Lung (tissue), 12 donors: Measurements from ENCODE around the gene MAMDC4. TPM values are rescaled to one million over a fixed set of nuclear protein-coding genes. Genes with fewer than 3 reads are reported as not detected.

Experiments used
- ATAC-seq: fragments of 200-7000 bp; cut with Tn5 transposase; one replicate; pipeline ENCODE4 v1.9.1; 2020; ENCODE audit warnings: moderate number of reproducible peaks; ENCODE audit not compliant: insufficient read depth, low FRiP score
- DNase-seq, 3 donors: peaks; one replicate each; pipeline ENCODE4 v3.0.0-alpha.2; 2013 to 2017
- H3K27ac ChIP-seq, 2 donors: one replicate each; pipeline ENCODE4 v1.5.1; 2013; ENCODE audit warnings: mild to moderate bottlenecking in 2 of 2, moderate library complexity in 2 of 2, control low read depth in 1 of 2, inconsistent platforms in 1 of 2, low read depth in 1 of 2, low read length in 1 of 2
- H3K27me3 ChIP-seq, 3 donors: one replicate each; pipeline ENCODE4 v1.5.1; 2013; ENCODE audit warnings: low read length in 2 of 3; ENCODE audit not compliant: control insufficient read depth in 3 of 3, insufficient read depth in 3 of 3
- H3K36me3 ChIP-seq, 4 donors: one replicate each; pipeline ENCODE4 v1.5.1; 2013; ENCODE audit warnings: low read length in 4 of 4, mild to moderate bottlenecking in 1 of 4, moderate library complexity in 1 of 4; ENCODE audit not compliant: control insufficient read depth in 4 of 4, insufficient read depth in 4 of 4
- H3K4me1 ChIP-seq, 5 donors: one replicate each; pipeline ENCODE4 v1.5.1; 2013; ENCODE audit warnings: low read length in 5 of 5, mild to moderate bottlenecking in 2 of 5, moderate library complexity in 1 of 5; ENCODE audit not compliant: control insufficient read depth in 5 of 5, insufficient read depth in 5 of 5
- H3K4me3 ChIP-seq: one replicate; pipeline ENCODE4 v1.5.1; 2013; ENCODE audit warnings: mild to moderate bottlenecking, control low read depth, moderate library complexity
- H3K9ac ChIP-seq, 2 donors: one replicate each; pipeline ENCODE4 v1.5.1; 2013; ENCODE audit warnings: low read length in 2 of 2, control low read depth in 1 of 2; ENCODE audit not compliant: insufficient read depth in 1 of 2
- H3K9me3 ChIP-seq, 4 donors: one replicate each; pipeline ENCODE4 v1.5.1; 2013; ENCODE audit warnings: low read length in 3 of 4, mild to moderate bottlenecking in 1 of 4, moderate library complexity in 1 of 4; ENCODE audit not compliant: control insufficient read depth in 4 of 4, insufficient read depth in 3 of 4
- CTCF ChIP-seq: IDR thresholded peaks from 2 replicates; pipeline ENCODE4 v1.5.1; 2012; ENCODE audit warnings: mild to moderate bottlenecking; ENCODE audit errors: control extremely low read depth, extremely low read depth
- WGBS, 2 donors: extraction: QIAGEN DNeasy Blood & Tissue Kit; methylation state at CpG; one replicate each; pipeline ENCODE4 v1.1.7; 2013; 5-methylcytosine and 5-hydroxymethylcytosine counted together
- polyA plus RNA-seq, 2 donors: library from polyadenylated mRNA; stranded (reverse); fragments of 200-250 nt; gene quantifications; one replicate each; pipeline ENCODE4 v1.2.1, GENCODE V29; 2013
- total RNA-seq, 2 donors: library from RNA; depleted of rRNA in 1 of 2; stranded (reverse); fragments of >200 nt in 1 of 2; gene quantifications; one replicate each; pipeline ENCODE4 v1.2.1, GENCODE V29; 2014 to 2021
- donor health status: control.
- donor health status: control.
- donor health status: Bipolar disorder and iron deficiency.
- donor health status: healthy.
- donor health status: DM: yes; HTN: yes; CAD: no.

Gene MAMDC4
- total and polyA plus RNA-seq, 4 donors, result 5.6 to 13.2 (median 7.1) TPM

- 11 to 15% methylated on average over 57 to 88 of the region's 88 CpGs for WGBS, 2 donors
- ATAC-seq (no peak), DNase-seq (no peak)
- Histone ChIP-seq H3K4me1 (peaks cover 2 to 32% (median 13%) of the 10 kb centered on the region in 5 donors), H3K4me3 (no peak overlapping the region), H3K27ac (no peak overlapping the region), H3K36me3 (peaks cover 0 to 8% (median 0%) of the 10 kb centered on the region in 4 donors), H3K9me3 (peaks cover 0 to 3% (median 0%) of the 10 kb centered on the region in 4 donors), H3K27me3 (peaks cover 3 to 21% (median 8%) of the 10 kb centered on the region in 3 donors), H3K9ac (no peak overlapping the region)
- TF ChIP-seq CTCF, result no peak
These were observed 7.2 kb upstream of the MAMDC4 start for GRCh38 chr9:136844761-136845464.

GRCh38 chr9:136845465-136846260 is 6.5 kb upstream of the MAMDC4 start:
- Histone ChIP-seq H3K4me1 (peaks cover 3 to 36% (median 19%) of the 10 kb centered on the region in 5 donors), H3K9ac (no peak overlapping the region), H3K4me3 (no peak overlapping the region), H3K27me3 (peaks cover 3 to 21% (median 8%) of the 10 kb centered on the region in 3 donors), H3K36me3 (peaks cover 0 to 5% (median 2%) of the 10 kb centered on the region in 4 donors), H3K9me3 (peaks cover 0 to 3% (median 0%) of the 10 kb centered on the region in 4 donors), H3K27ac (no peak overlapping the region)
- 18 to 27% methylated on average over 81 to 102 of the region's 102 CpGs for WGBS, 2 donors
- no peak for TF ChIP-seq CTCF
- DNase-seq, result no peak
- no peak for ATAC-seq

GRCh38 chr9:136846376-136847087 is 5.6 kb upstream of the MAMDC4 start:
- WGBS, 2 donors, result 4% methylated on average over 95 to 98 of the region's 98 CpGs
- no peak for TF ChIP-seq CTCF
- peaks cover 3 to 21% (median 8%) of the 10 kb centered on the region in 3 donors for H3K27me3 ChIP-seq
- no peak overlapping the region for H3K4me3 ChIP-seq
- no peak overlapping the region for H3K9ac ChIP-seq
- no peak for ATAC-seq
- H3K4me1 ChIP-seq, result peaks cover 3 to 32% (median 15%) of the 10 kb centered on the region in 5 donors
- H3K27ac ChIP-seq, result no peak overlapping the region
- peaks cover 0 to 3% (median 0%) of the 10 kb centered on the region in 4 donors for H3K9me3 ChIP-seq
- H3K36me3 ChIP-seq, result peaks cover 0 to 6% (median 2%) of the 10 kb centered on the region in 4 donors
- DNase-seq, result no peak
